Frontal cortex (tissue), 4 donors: Measurements from ENCODE around the gene KLF2. TPM values are rescaled to one million over a fixed set of nuclear protein-coding genes. Genes with fewer than 3 reads are reported as not detected.
"Not testable (repeated sequence)": the region's sequence is repeated elsewhere in the genome, so short reads cannot be mapped to it uniquely, and the experiment has no call there.

Experiments
- DNase-seq, 2 donors: peaks; one replicate each; pipeline ENCODE4 v3.0.0; 2012; ENCODE audit warnings: low spot score in 2 of 2
- FAIRE-seq: peaks from 2 replicates; lab custom pipeline; 2012; peaks lifted over from hg19 to GRCh38; lab: Jason Lieb, UNC
- total RNA-seq: library from RNA; depleted of rRNA; stranded (reverse); fragments of >200 nt; gene quantifications from one replicate; pipeline ENCODE4 v1.2.3, GENCODE V29; 2014
- donor health status: control.
- donor health status: control.
- donor health status: control.

KLF2 gene
- total RNA-seq, 1 donor from 2014 or later, result 2.4 TPM

DNA sequence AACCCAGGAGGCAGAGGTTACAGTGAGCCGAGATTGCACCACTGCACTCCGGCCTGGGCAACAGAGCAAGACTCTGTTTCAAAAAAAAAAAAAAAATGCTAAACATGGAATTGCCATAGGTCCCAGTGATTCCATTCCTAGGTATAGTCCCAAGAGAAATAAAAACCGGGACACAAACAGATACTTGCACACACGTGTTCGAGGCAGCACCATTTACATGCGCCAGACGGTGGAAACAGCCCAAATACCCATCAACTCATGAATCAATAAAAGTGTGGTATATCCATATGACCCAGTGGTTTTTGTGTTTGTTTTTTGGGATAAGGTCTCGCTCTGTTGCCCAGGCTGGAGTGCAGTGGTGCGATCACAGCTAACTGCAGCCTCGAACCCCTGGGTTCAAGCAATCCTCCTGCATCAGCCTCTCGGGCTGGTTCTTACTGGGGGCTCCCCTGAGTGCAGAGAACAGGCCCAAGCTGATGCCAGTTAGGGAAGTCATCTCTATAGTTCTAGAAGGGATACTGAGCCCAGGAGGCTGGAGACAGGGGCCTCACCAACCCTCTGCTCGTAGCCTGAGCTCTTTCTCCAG is 8.5 kb downstream of the KLF2 start:
- no peak for FAIRE-seq
- DNase-seq, result no peak

DNA sequence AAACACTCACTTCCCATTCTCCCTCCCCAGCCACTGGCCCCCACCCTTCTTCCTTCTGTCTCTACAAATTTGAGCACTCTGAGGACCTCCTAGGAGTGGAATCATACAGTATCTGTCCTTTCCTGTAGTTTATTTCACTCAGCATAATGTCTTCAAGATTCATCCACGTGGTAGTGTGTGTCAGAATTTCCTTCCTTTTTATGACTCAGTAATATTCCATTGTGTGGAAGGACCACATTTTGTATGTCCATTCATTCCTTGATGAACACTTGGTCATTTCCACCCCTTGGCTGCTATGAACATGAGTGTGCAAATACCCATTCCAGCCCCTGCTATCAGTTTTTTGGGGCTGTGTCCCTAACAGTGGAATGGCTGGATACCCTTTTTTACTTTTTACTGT is 9.8 kb downstream of the KLF2 start:
- no peak for FAIRE-seq

DNA sequence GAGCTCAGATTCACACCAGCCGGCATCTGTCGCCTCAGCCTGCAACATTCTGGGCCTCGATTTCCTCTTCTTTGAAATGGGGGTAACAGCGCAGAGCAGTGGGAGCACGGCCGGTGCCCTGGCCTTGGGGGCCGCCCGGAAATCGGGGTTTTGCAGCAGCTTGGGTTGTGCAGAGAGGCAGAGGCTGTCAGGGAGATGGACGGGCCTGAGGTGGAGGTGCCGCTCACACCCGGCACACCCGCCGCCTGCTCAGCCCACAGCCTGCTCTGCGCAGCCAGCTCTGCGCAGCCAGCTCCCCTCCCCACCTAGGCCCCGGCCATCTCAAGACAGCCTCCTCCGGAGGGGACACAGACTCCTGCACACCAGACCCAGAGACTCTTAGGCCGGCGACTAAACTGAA is 10.6 kb downstream of the KLF2 start:
- no peak for DNase-seq
- no peak for FAIRE-seq

More for the DNA sequence above, 9.8 kb downstream of the KLF2 start:
- DNase-seq, result no peak

GRCh38 chr19:16336571-16336970 is 11.9 kb downstream of the KLF2 start:
- FAIRE-seq (no peak), DNase-seq (no peak)

DNA sequence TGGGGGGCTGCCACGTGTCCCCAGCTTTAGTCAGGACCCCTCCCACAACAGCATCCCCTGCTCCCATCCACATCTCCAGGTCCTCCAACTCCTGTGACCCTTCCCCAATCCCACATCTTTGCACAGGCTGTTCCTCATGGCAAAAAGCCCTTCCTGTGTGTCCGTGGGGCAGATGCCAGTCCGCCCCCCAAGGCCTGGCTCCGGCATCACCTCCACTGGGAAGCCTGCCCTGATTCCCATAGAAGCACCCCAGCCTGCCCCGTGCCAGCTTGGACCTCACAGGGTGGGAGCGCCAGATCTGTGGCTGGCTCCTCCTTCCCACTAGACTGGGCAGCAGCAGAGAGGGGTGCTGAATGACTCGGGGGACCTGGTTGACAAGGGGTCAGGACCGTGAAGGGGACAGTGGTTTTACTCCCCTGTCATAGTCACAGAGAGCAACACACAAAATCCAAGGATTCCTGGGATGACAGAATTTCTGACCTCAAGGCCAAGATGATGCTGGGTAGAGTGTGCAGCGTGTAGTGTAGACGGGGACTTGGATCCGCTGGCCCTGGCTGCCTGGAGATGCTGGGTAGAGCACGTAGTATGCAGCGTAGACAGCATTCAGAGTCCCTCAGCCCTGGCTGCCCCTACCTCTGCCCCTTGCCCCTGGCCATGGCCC is 13.3 kb downstream of the KLF2 start:
- FAIRE-seq, result no peak
- DNase-seq, result no peak

DNA sequence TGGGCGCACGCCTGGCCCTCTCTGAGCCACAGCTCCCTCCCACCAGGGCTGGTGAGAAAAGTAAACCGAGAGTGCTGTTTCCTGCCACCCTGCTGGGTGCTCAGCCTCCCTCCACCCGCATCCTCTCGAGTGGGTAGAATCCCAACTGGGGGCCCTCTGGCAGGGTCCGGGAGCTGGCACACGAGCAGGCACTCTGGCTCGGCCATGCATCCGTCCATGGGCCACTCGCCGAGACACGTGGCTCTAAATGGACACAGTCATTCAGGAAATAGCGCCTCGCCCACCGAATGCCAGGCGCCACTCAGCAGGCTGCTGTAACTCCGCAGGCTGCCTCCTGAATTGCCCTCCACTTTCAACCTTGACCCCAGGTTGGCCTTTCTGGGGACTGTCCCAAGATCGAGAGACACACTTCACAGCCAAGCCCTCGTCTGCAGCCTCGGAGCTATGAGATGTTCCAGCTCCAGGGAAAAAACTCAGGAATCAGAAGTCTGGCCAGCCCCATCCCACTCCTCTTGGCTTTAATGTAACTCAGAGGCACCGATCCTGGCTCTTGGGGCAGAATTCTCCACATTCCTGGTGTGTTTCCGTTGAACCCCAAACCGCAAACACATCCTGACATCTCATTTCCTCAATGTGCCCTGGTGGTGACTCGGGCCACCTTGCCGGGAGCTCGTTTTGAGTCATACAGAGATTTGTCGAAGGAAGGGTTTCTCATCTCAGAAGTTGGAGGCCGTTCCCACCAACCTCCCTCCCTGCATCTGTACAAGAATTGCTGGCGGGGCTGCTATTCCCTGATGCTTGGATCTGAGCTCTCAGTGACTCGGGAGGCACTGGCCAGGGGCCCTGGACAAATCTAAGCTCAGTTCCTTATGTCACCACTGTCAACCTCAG is 14.1 kb downstream of the KLF2 start:
- FAIRE-seq, result no peak
- no peak for DNase-seq

- FAIRE-seq (no peak), DNase-seq (no peak)
These were observed 14.7 kb downstream of the KLF2 start for GRCh38 chr19:16339361-16339725.

DNA sequence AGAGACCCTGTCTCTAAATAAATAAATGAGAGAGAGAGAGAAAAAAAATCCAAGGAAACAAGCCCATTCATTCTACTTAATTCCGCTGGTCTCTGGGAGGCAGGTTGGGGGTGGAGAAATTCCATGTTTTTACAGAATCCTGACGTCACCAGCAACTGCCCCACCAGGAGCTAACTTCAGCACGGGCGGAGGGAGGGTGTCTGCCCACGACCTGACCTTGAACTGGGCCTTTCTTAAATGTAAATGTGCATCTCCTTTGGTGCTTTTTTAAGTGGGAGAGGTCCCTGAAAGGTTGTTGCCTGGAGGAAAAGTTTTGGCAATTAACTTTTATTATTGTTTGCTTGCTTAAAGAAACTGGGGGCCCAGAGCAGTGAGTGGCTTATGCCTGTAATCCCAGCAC is 15.5 kb downstream of the KLF2 start:
- no peak for FAIRE-seq
- DNase-seq, result no peak

DNA sequence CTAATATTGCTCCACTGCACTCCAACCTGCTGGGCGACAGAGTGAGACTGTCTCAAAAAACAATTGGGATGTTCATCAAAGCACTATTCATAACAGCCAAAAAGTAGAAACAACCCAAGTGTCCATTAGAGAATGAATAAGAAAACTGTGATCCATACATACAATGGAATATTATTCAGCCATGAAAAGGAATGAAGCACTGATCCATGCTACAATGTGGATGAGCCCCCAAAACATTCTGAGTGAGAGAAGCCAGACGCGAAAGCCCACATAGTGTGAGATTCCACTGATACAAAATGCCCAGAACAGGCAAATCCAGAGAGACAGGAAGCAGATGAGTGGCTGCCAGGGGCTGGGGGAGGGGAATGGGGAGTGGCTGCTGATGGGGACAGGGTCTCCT is 16.0 kb downstream of the KLF2 start:
- FAIRE-seq (no peak), DNase-seq (no peak)

DNA sequence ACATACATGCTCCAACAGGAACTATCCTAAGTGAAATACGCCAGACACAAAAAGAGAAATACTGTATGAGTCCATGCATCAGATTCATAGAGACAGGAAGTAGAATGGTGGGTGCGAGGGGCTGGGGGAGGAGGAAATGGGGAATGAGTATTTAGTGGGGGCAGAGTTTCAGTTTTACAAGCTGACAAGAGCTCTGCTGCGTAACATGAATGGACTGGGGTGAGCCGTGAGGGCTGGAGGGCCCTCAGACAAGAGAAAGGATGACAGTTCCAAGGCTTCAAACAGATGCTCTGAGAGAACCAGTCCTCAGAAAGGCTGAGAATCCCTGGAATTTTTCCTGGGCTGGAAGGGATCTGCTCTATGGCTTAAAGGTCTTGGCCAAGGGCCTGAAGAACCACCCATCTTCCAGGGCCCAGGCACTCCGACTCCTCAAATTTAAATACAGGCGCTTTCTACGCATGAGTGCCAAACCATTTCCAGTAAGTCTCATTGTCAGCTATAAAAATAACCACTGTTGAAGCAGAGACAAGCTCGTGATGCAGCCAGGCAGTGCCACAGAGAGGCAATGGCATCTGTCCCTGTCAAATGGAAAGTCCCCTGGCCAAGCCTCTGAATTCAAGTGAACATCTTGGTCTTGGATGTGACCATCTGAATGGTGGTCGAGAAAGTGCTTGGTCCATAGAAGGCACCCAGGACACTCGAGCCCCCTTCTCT is 17.5 kb downstream of the KLF2 start:
- FAIRE-seq, result no peak
- DNase-seq, result no peak

DNA sequence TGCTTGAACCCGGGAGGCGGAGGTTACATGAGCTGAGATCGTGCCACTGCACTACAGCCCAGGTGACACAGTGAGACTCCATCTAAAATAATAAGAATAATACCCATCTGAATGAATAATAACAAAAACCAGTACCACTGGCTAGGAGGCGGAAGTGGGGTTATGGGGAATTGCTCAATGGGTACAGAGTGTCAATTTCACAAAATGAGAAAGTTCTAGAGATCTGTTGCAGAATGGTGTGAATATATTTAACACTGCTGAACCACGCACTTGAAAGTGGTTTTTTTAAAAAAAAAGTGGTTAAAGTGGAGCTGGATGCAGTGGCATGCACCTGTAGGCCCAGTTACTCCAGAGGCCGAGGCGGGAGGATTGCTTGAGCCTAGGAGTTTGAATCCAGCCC is 18.5 kb downstream of the KLF2 start:
- no peak for FAIRE-seq
- DNase-seq, result no peak

- DNase-seq (no peak), FAIRE-seq (no peak)
These were observed 20.8 kb downstream of the KLF2 start for GRCh38 chr19:16345457-16345856.

DNA sequence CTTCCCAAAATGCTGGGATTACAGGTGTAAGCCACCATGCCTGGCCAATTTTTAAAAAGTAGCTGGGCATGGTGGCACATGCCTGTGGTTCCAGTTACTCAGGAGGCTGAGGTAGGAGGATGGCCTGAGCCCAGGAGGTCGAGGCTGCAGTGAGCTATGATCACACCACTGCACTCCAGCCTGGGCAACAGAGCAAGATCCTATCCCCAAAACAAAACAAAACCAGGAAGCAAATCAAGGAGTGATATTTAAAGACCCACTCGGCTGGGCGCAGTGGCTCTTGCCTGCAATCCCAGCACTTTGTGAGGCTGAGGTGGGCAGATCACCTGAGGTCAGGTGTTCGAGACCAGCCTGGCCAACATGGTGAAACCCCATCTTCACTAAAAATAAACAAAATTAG is 22.5 kb downstream of the KLF2 start:
- FAIRE-seq, result not testable (repeated sequence)

GRCh38 chr19:16347706-16348105 is 23.1 kb downstream of the KLF2 start:
- DNase-seq (no peak), FAIRE-seq (no peak)

More for the DNA sequence above, 22.5 kb downstream of the KLF2 start:
- not testable (repeated sequence) for DNase-seq

- FAIRE-seq, result no peak
- DNase-seq, result no peak
These were observed 25.0 kb downstream of the KLF2 start for GRCh38 chr19:16349551-16350152.

DNA sequence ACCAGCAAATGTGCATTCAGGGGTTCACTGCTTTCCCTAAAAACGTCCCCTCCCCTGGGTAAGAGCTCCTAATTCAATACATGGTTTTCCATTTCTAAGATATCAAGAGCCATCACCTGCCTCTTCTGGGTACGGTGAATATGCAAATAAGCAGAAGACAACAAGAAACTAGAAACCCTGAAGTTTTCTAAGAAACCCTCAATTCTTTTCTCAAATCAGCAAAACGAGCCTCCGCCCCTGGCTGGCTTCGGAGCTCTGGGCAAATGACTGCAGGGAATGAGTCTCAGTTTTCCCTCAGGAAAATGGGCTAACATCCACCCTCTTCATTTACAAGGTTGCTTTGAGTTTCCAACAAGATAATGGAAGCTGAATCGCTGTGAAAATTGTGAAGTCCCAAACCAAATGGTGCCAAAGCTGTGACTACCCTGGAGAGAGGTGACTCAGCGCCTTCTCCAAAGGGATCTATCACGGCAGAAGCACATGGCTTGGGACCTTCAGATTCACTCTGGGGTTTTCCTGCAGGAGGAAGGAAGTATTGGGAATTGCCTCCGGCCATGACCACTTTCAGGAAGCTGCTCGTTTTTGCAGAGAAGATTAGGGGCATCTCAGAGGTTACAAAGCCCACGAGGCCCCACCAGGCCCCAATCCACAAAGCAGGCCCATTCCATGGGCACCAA is 26.6 kb downstream of the KLF2 start:
- no peak for FAIRE-seq
- DNase-seq, result no peak

GRCh38 chr19:16355293-16356043 is 30.8 kb downstream of the KLF2 start:
- DNase-seq (no peak), FAIRE-seq (no peak)

DNA sequence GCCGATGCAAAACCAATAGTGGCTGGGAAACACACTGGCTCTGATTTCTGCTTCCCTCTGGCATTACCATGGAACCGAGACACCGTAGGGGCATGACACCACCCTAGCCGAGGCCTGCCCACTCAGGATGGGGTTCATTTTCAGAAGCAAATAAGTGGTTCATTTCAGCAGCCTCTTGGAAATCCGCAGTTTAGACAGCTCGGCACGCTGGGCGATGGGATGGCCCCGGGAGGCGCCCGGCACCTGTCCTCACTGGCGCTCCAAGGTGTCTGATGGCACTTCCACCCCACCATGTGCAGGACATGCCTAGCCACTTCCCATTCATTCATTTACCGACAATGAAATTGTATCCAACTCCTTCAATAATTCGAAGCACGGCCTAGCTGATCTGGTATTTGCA is 33.8 kb downstream of the KLF2 start:
- DNase-seq (no peak), FAIRE-seq (no peak)

- FAIRE-seq (no peak), DNase-seq (no peak)
These were observed 34.4 kb downstream of the KLF2 start for GRCh38 chr19:16359074-16359473.
